ENCODE data around the gene FYN. TPM values are rescaled to one million over a fixed set of nuclear protein-coding genes. Genes with fewer than 3 reads are reported as not detected.
A peak's percentile ranks its signal among the peaks of the same experiment; 100 is the strongest.

Gene FYN
- total and polyA plus RNA-seq, 2 experiments from 2014 or later: 58.6 to 166 TPM

- peaks cover 76% of the 10 kb centered on the region for H3K79me2 ChIP-seq (ENCODE audit: insufficient read depth)
- H3F3A ChIP-seq (ENCODE audit: insufficient read depth): peaks cover 44% of the 10 kb centered on the region
- in situ Hi-C loops (cut with MboI): loop anchor here (10.0 kb wide), 1 partner anchor 326 kb away; no protein-coding TSS in a partner anchor
- H3K36me3 ChIP-seq (ENCODE audit: low read depth): peaks cover 17% of the 10 kb centered on the region
- peak overlapping the region; percentile 66 for H3K27ac ChIP-seq
- no peak overlapping the region for H3K4me3 ChIP-seq
- WGBS, 2 experiments (ENCODE audit: low coverage in 1 of 2, low lambda C conversion rate in 2 of 2, missing lambda C conversion rate in 2 of 2): 76% methylated on average over 3 of the region's 3 CpGs
- TF ChIP-seq EZH2 (IDR thresholded peaks at IDR 0.05; ENCODE audit: insufficient read depth, poor library complexity, severe bottlenecking) (no peak), EZH2phosphoT487 (IDR thresholded peaks at IDR 0.05; ENCODE audit: insufficient read depth, low read depth) (no peak)
- no peaks in the 10 kb centered on the region for H3K9me3 ChIP-seq (ENCODE audit: low read depth)
- peak overlapping the region; percentile 14; the same call in 1 of the 2 replicates for H3K9ac ChIP-seq
- H3K27me3 ChIP-seq (replicated peaks; ENCODE audit: insufficient read depth): no peaks in the 10 kb centered on the region
- H3K4me1 ChIP-seq (ENCODE audit: insufficient read depth): peaks cover 39% of the 10 kb centered on the region
- no peaks in the 10 kb centered on the region for H4K20me1 ChIP-seq (ENCODE audit: insufficient read depth)
- H3K9me2 ChIP-seq (ENCODE audit: insufficient read depth): no peaks in the 10 kb centered on the region
- no peak overlapping the region for H2AFZ ChIP-seq
- no peak for DNase-seq
- H3K4me2 ChIP-seq (ENCODE audit: unreplicated experiment): no peak overlapping the region
Observed at GRCh38 chr6:111718326-111718725, 154.9 kb downstream of the FYN start.

GRCh38 chr6:111717621-111718020 is 155.6 kb downstream of the FYN start:
- H3F3A ChIP-seq (ENCODE audit: insufficient read depth): peaks cover 39% of the 10 kb centered on the region
- no peak overlapping the region for H3K9ac ChIP-seq
- no peak overlapping the region for H3K27ac ChIP-seq
- 91 to 94% methylated on average over 4 of the region's 4 CpGs for WGBS, 2 experiments (ENCODE audit: low coverage in 1 of 2, low lambda C conversion rate in 2 of 2, missing lambda C conversion rate in 2 of 2)
- peaks cover 17% of the 10 kb centered on the region for H3K36me3 ChIP-seq (ENCODE audit: low read depth)
- no peaks in the 10 kb centered on the region for H3K9me3 ChIP-seq (ENCODE audit: low read depth)
- H3K79me2 ChIP-seq (ENCODE audit: insufficient read depth): peaks cover 69% of the 10 kb centered on the region
- in situ Hi-C loops (cut with MboI): loop anchor here (10.0 kb wide), 1 partner anchor 327 kb away; no protein-coding TSS in a partner anchor
- H3K27me3 ChIP-seq (replicated peaks; ENCODE audit: insufficient read depth): no peaks in the 10 kb centered on the region
- peaks cover 33% of the 10 kb centered on the region for H3K4me1 ChIP-seq (ENCODE audit: insufficient read depth)
- H4K20me1 ChIP-seq (ENCODE audit: insufficient read depth): no peaks in the 10 kb centered on the region
- no peak overlapping the region for H3K4me2 ChIP-seq (ENCODE audit: unreplicated experiment)
- H2AFZ ChIP-seq: no peak overlapping the region
- DNase-seq: no peak
- no peak for TF ChIP-seq EZH2phosphoT487 (IDR thresholded peaks at IDR 0.05; ENCODE audit: insufficient read depth, low read depth)
- TF ChIP-seq EZH2 (IDR thresholded peaks at IDR 0.05; ENCODE audit: insufficient read depth, poor library complexity, severe bottlenecking): no peak
- H3K4me3 ChIP-seq: no peak overlapping the region
- no peaks in the 10 kb centered on the region for H3K9me2 ChIP-seq (ENCODE audit: insufficient read depth)

GRCh38 chr6:111716325-111716724 is 156.9 kb downstream of the FYN start:
- in situ Hi-C loops (cut with MboI): loop anchor here (10.0 kb wide), 1 partner anchor 328 kb away; no protein-coding TSS in a partner anchor
- no peak overlapping the region for H3K4me3 ChIP-seq
- H4K20me1 ChIP-seq (ENCODE audit: insufficient read depth): no peaks in the 10 kb centered on the region
- 75 to 79% methylated on average over 3 of the region's 3 CpGs for WGBS, 2 experiments (ENCODE audit: low coverage in 1 of 2, low lambda C conversion rate in 2 of 2, missing lambda C conversion rate in 2 of 2)
- no peaks in the 10 kb centered on the region for H3K9me3 ChIP-seq (ENCODE audit: low read depth)
- H2AFZ ChIP-seq: no peak overlapping the region
- peaks cover 17% of the 10 kb centered on the region for H3K36me3 ChIP-seq (ENCODE audit: low read depth)
- H3F3A ChIP-seq (ENCODE audit: insufficient read depth): peaks cover 31% of the 10 kb centered on the region
- DNase-seq: no peak
- no peaks in the 10 kb centered on the region for H3K27me3 ChIP-seq (replicated peaks; ENCODE audit: insufficient read depth)
- TF ChIP-seq EZH2phosphoT487 (IDR thresholded peaks at IDR 0.05; ENCODE audit: insufficient read depth, low read depth) (no peak), EZH2 (IDR thresholded peaks at IDR 0.05; ENCODE audit: insufficient read depth, poor library complexity, severe bottlenecking) (no peak)
- no peak overlapping the region for H3K9ac ChIP-seq
- no peaks in the 10 kb centered on the region for H3K9me2 ChIP-seq (ENCODE audit: insufficient read depth)
- H3K4me2 ChIP-seq (ENCODE audit: unreplicated experiment): no peak overlapping the region
- H3K27ac ChIP-seq: no peak overlapping the region
- H3K79me2 ChIP-seq (ENCODE audit: insufficient read depth): peaks cover 63% of the 10 kb centered on the region
- H3K4me1 ChIP-seq (ENCODE audit: insufficient read depth): peaks cover 33% of the 10 kb centered on the region

- no peak for DNase-seq
- Histone ChIP-seq H3K4me3 (no peak overlapping the region), H3K36me3 (ENCODE audit: low read depth) (peaks cover 17% of the 10 kb centered on the region), H3K4me1 (ENCODE audit: insufficient read depth) (peaks cover 39% of the 10 kb centered on the region), H4K20me1 (ENCODE audit: insufficient read depth) (no peaks in the 10 kb centered on the region), H3K27me3 (replicated peaks; ENCODE audit: insufficient read depth) (no peaks in the 10 kb centered on the region), H3K4me2 (ENCODE audit: unreplicated experiment) (no peak overlapping the region), H3K27ac (no peak overlapping the region), H2AFZ (no peak overlapping the region), H3K9me2 (ENCODE audit: insufficient read depth) (no peaks in the 10 kb centered on the region), H3K9me3 (ENCODE audit: low read depth) (no peaks in the 10 kb centered on the region), H3K9ac (no peak overlapping the region), H3F3A (ENCODE audit: insufficient read depth) (peaks cover 33% of the 10 kb centered on the region), H3K79me2 (ENCODE audit: insufficient read depth) (peaks cover 53% of the 10 kb centered on the region)
- TF ChIP-seq EZH2 (IDR thresholded peaks at IDR 0.05; ENCODE audit: insufficient read depth, poor library complexity, severe bottlenecking) (no peak), EZH2phosphoT487 (IDR thresholded peaks at IDR 0.05; ENCODE audit: insufficient read depth, low read depth) (no peak)
- in situ Hi-C loops (cut with MboI): loop anchor here (10.0 kb wide), 1 partner anchor 329 kb away; no protein-coding TSS in a partner anchor
- WGBS, 2 experiments (ENCODE audit: low coverage in 1 of 2, low lambda C conversion rate in 2 of 2, missing lambda C conversion rate in 2 of 2): 75 to 85% methylated on average over 6 of the region's 6 CpGs
Observed at GRCh38 chr6:111715321-111715720, 157.9 kb downstream of the FYN start.
